ENCODE data around the gene JPH3. TPM values are rescaled to one million over a fixed set of nuclear protein-coding genes. Genes with fewer than 3 reads are reported as not detected.
"Not testable (repeated sequence)": the region's sequence is repeated elsewhere in the genome, so short reads cannot be mapped to it uniquely, and the experiment has no call there.

The JPH3 gene
- polyA plus RNA-seq, 1 donor from 2014 or later, result 22.2 TPM

DNA sequence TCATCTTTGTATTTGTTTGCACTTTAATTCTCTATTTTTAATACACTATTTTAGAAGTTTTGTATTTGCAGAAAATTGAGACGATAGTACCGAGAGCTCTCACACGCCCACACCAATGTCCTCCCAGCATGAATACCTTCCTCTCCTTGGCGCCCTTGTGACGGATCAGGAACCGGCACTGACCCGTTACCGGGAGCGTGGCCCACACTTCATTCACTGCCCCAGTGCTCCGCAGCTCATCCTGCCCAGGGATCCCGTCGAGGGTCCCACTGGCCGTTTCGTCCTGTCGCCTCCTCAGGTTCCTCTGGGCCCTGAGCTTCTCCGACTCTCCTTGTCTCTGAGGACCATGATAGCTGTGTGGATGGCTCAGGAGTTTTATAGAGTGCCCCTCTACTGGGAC, 112.9 kb downstream of the JPH3 start:
- Histone ChIP-seq H3K27ac (ENCODE audit: low read length) (no peak overlapping the region), H3K9ac (ENCODE audit: low read length) (no peak overlapping the region), H3K36me3 (ENCODE audit: insufficient read depth, low read length) (no peaks in the 10 kb centered on the region), H2AFZ (ENCODE audit: low read depth, low read length) (no peak overlapping the region), H3K9me2 (ENCODE audit: insufficient read depth, low read length) (no peaks in the 10 kb centered on the region), H3K4me3 (ENCODE audit: low read length) (no peak overlapping the region), H3K4me2 (ENCODE audit: low read length) (no peak overlapping the region), H3K27me3 (ENCODE audit: insufficient read depth, low read depth, low read length) (no peaks in the 10 kb centered on the region), H3F3A (ENCODE audit: insufficient read depth, low read length, poor library complexity, severe bottlenecking) (no peaks in the 10 kb centered on the region), H4K20me1 (ENCODE audit: insufficient read depth) (no peaks in the 10 kb centered on the region), H3K9me3 (ENCODE audit: low read length) (no peaks in the 10 kb centered on the region), H3K79me2 (replicated peaks; ENCODE audit: insufficient read depth, low read length) (no peaks in the 10 kb centered on the region)
- TF ChIP-seq, protein P1, sequence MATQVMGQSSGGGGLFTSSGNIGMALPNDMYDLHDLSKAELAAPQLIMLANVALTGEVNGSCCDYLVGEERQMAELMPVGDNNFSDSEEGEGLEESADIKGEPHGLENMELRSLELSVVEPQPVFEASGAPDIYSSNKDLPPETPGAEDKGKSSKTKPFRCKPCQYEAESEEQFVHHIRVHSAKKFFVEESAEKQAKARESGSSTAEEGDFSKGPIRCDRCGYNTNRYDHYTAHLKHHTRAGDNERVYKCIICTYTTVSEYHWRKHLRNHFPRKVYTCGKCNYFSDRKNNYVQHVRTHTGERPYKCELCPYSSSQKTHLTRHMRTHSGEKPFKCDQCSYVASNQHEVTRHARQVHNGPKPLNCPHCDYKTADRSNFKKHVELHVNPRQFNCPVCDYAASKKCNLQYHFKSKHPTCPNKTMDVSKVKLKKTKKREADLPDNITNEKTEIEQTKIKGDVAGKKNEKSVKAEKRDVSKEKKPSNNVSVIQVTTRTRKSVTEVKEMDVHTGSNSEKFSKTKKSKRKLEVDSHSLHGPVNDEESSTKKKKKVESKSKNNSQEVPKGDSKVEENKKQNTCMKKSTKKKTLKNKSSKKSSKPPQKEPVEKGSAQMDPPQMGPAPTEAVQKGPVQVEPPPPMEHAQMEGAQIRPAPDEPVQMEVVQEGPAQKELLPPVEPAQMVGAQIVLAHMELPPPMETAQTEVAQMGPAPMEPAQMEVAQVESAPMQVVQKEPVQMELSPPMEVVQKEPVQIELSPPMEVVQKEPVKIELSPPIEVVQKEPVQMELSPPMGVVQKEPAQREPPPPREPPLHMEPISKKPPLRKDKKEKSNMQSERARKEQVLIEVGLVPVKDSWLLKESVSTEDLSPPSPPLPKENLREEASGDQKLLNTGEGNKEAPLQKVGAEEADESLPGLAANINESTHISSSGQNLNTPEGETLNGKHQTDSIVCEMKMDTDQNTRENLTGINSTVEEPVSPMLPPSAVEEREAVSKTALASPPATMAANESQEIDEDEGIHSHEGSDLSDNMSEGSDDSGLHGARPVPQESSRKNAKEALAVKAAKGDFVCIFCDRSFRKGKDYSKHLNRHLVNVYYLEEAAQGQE (IDR thresholded peaks at IDR 0.05; ENCODE audit: borderline replicate concordance), result no peak

DNA sequence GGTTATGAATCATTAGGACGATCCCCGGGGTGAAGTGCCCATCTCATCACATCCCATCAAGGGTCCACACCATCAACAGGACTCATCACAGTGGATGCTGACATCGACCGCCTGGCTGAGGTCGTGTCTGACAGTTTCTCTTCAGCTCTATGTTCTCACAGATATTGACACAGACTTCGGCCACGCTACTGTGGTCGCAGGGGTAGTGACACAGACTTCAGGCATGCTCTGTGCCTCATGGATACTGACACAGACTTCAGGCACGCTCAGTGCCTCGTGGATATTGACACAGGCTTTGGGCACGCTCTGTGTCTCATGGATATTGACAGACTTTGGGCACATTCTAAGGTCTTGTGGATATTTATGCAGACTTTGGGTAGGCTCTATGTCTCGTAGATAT, 113.3 kb downstream of the JPH3 start:
- Histone ChIP-seq H3K27me3 (ENCODE audit: insufficient read depth, low read depth, low read length) (no peaks in the 10 kb centered on the region), H2AFZ (ENCODE audit: low read depth, low read length) (no peak overlapping the region), H3K4me2 (ENCODE audit: low read length) (no peak overlapping the region), H3K79me2 (replicated peaks; ENCODE audit: insufficient read depth, low read length) (no peaks in the 10 kb centered on the region), H3K4me3 (ENCODE audit: low read length) (no peak overlapping the region), H3K9me2 (ENCODE audit: insufficient read depth, low read length) (no peaks in the 10 kb centered on the region), H3K9me3 (ENCODE audit: low read length) (no peaks in the 10 kb centered on the region), H3K36me3 (ENCODE audit: insufficient read depth, low read length) (no peaks in the 10 kb centered on the region), H3K27ac (ENCODE audit: low read length) (no peak overlapping the region), H3F3A (ENCODE audit: insufficient read depth, low read length, poor library complexity, severe bottlenecking) (no peaks in the 10 kb centered on the region), H3K9ac (ENCODE audit: low read length) (no peak overlapping the region), H4K20me1 (ENCODE audit: insufficient read depth) (no peaks in the 10 kb centered on the region)
- TF ChIP-seq SMC3 (conservative IDR thresholded peaks at IDR 0.05; ENCODE audit: poor library complexity) (no peak), POLR2AphosphoS5 (IDR thresholded peaks at IDR 0.05) (no peak), TAF1 (IDR thresholded peaks at IDR 0.05; ENCODE audit: low read depth) (no peak), EP300 (conservative IDR thresholded peaks at IDR 0.05; ENCODE audit: poor library complexity, severe bottlenecking) (no peak), EZH2 (IDR thresholded peaks at IDR 0.05; ENCODE audit: borderline replicate concordance, insufficient read depth, low read length, poor library complexity, severe bottlenecking) (no peak), RAD21 (conservative IDR thresholded peaks at IDR 0.05) (no peak)

DNA sequence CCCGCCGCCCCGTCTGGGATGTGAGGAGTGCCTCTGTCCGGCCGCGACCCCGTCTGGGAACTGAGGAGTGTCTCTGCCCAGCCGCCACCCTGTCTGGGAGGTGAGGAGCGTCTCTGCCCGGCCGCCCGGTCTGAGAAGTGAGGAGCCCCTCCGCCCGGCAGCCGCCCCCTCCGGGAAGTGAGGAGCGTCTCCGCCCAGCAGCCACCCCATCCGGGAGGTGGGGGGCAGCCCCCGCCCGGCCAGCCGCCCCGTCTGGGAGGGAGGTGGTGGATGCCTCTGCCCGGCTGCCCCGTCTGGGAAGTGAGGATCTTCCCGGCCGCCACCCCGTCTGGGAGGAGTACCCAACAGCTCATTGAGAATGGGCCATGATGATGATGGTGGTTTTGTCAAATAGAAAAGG, 116.5 kb downstream of the JPH3 start:
- H3K27ac ChIP-seq (ENCODE audit: low read length); H3K4me3 ChIP-seq (ENCODE audit: low read length); H2AFZ ChIP-seq (ENCODE audit: low read depth, low read length); H4K20me1 ChIP-seq (ENCODE audit: insufficient read depth); H3K36me3 ChIP-seq (ENCODE audit: insufficient read depth, low read length); H3K9ac ChIP-seq (ENCODE audit: low read length); H3F3A ChIP-seq (ENCODE audit: insufficient read depth, low read length, poor library complexity, severe bottlenecking); H3K9me2 ChIP-seq (ENCODE audit: insufficient read depth, low read length); H3K4me2 ChIP-seq (ENCODE audit: low read length); H3K27me3 ChIP-seq (ENCODE audit: insufficient read depth, low read depth, low read length); H3K79me2 ChIP-seq (replicated peaks; ENCODE audit: insufficient read depth, low read length); H3K9me3 ChIP-seq (ENCODE audit: low read length): not testable (repeated sequence)

DNA sequence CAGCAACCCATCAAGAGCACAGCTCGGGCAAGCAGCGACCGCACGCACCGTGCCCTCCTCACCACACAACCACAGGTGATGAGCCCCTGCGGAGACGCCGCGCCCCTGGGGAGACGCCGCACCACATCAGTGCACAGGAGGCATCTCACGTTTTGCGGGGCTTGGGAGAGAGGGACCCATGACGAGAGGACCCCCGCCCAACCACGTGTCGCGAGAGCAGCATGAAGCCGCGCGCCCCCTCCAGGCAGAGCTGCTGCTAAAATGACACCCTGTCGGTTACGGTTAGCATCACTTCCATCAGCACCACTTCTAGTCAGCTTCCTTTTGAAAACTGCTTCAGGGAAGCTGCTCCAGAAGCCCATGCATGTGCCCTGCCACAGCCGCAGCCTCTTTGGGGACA, 118.1 kb downstream of the JPH3 start:
- no peaks in the 10 kb centered on the region for H4K20me1 ChIP-seq (ENCODE audit: insufficient read depth)
- no peaks in the 10 kb centered on the region for H3K9me2 ChIP-seq (ENCODE audit: insufficient read depth, low read length)
- TF ChIP-seq TAF1 (IDR thresholded peaks at IDR 0.05; ENCODE audit: low read depth) (no peak), EP300 (conservative IDR thresholded peaks at IDR 0.05; ENCODE audit: poor library complexity, severe bottlenecking) (no peak), EZH2 (IDR thresholded peaks at IDR 0.05; ENCODE audit: borderline replicate concordance, insufficient read depth, low read length, poor library complexity, severe bottlenecking) (no peak), SMC3 (conservative IDR thresholded peaks at IDR 0.05; ENCODE audit: poor library complexity) (no peak), POLR2AphosphoS5 (IDR thresholded peaks at IDR 0.05) (no peak), MXI1 (conservative IDR thresholded peaks at IDR 0.05; ENCODE audit: poor library complexity, severe bottlenecking) (no peak), RAD21 (conservative IDR thresholded peaks at IDR 0.05) (no peak)
- TF ChIP-seq, protein P2, sequence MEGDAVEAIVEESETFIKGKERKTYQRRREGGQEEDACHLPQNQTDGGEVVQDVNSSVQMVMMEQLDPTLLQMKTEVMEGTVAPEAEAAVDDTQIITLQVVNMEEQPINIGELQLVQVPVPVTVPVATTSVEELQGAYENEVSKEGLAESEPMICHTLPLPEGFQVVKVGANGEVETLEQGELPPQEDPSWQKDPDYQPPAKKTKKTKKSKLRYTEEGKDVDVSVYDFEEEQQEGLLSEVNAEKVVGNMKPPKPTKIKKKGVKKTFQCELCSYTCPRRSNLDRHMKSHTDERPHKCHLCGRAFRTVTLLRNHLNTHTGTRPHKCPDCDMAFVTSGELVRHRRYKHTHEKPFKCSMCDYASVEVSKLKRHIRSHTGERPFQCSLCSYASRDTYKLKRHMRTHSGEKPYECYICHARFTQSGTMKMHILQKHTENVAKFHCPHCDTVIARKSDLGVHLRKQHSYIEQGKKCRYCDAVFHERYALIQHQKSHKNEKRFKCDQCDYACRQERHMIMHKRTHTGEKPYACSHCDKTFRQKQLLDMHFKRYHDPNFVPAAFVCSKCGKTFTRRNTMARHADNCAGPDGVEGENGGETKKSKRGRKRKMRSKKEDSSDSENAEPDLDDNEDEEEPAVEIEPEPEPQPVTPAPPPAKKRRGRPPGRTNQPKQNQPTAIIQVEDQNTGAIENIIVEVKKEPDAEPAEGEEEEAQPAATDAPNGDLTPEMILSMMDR (IDR thresholded peaks at IDR 0.05; ENCODE audit: poor library complexity, severe bottlenecking), result no peak
- TF ChIP-seq, protein P1 (IDR thresholded peaks at IDR 0.05; ENCODE audit: borderline replicate concordance), result no peak
- no peak overlapping the region for H3K27ac ChIP-seq (ENCODE audit: low read length)
- H3K36me3 ChIP-seq (ENCODE audit: insufficient read depth, low read length), result no peaks in the 10 kb centered on the region
- H3K9me3 ChIP-seq (ENCODE audit: low read length), result no peaks in the 10 kb centered on the region
- H2AFZ ChIP-seq (ENCODE audit: low read depth, low read length), result no peak overlapping the region
- H3K4me3 ChIP-seq (ENCODE audit: low read length), result no peak overlapping the region
- H3K27me3 ChIP-seq (ENCODE audit: insufficient read depth, low read depth, low read length), result no peaks in the 10 kb centered on the region
- H3F3A ChIP-seq (ENCODE audit: insufficient read depth, low read length, poor library complexity, severe bottlenecking), result no peaks in the 10 kb centered on the region
- H3K79me2 ChIP-seq (replicated peaks; ENCODE audit: insufficient read depth, low read length), result no peaks in the 10 kb centered on the region
- H3K4me2 ChIP-seq (ENCODE audit: low read length), result no peak overlapping the region
- no peak overlapping the region for H3K9ac ChIP-seq (ENCODE audit: low read length)
